ENCODE results near the gene NQO2. TPM values are rescaled to one million over a fixed set of nuclear protein-coding genes. Genes with fewer than 3 reads are reported as not detected.

NQO2 gene
- total and polyA plus RNA-seq, 2 donors (not counting 1 experiment from before 2014, with no cell fraction given): 6.2 to 21.5 TPM

- H3K4me1 ChIP-seq (ENCODE audit: control insufficient read depth in 2 of 2, insufficient read depth in 2 of 2, low read length in 2 of 2): no peaks in the 10 kb centered on the region
- no peak overlapping the region for H2AFZ ChIP-seq (ENCODE audit: insufficient read depth, low read depth, low read length, poor library complexity, severe bottlenecking)
- Mint-ChIP-seq H3K4me1 (no peaks in the 10 kb centered on the region), H3K9me3 (ENCODE audit: insufficient read depth) (peaks cover 10% of the 10 kb centered on the region), H3K4me3 (no peak overlapping the region), H3K27me3 (no peaks in the 10 kb centered on the region), H3K27ac (no peak overlapping the region)
- no peak overlapping the region for H3K27ac ChIP-seq (ENCODE audit: low read length in 2 of 2)
- H3K4me3 ChIP-seq (ENCODE audit: control extremely low read depth in 1 of 5, extremely low read depth in 1 of 5, insufficient read depth in 1 of 5, low read depth in 2 of 5, low read length in 4 of 5): no peak overlapping the region
- no peak overlapping the region for H3K4me2 ChIP-seq (replicated peaks; ENCODE audit: low read depth, low read length, poor library complexity, severe bottlenecking)
- DNase-seq (no peak), ATAC-seq (ENCODE audit: low read depth) (no peak)
- WGBS (ENCODE audit: insufficient coverage): 96% methylated on average over 10 of the region's 10 CpGs
- ChIA-PET CTCF (interaction anchor here (0.6 to 1.7 kb wide), 2 partner anchors 13 to 999 kb away, joined by 3 to 4 read pairs; no protein-coding TSS in a partner anchor), POLR2A (interaction anchor here (1.0 kb wide), 1 partner anchor 12 kb away, joined by 3 read pairs; no protein-coding TSS in a partner anchor)
- peaks cover 0 to 11% of the 10 kb centered on the region in 2 experiments for H3K36me3 ChIP-seq (replicated peaks in 1 of 2; ENCODE audit: control extremely low read depth in 1 of 2, control insufficient read depth in 1 of 2, extremely low read depth in 1 of 2, insufficient read depth in 2 of 2, low read length in 1 of 2)
- H3K9me3 ChIP-seq (ENCODE audit: control extremely low read depth in 1 of 3, control insufficient read depth in 2 of 3, insufficient read depth in 1 of 3, low read length in 2 of 3): peaks cover 2 to 21% (median 13%) of the 10 kb centered on the region in 3 donors
- H3K27me3 ChIP-seq (replicated peaks in 1 of 4; ENCODE audit: control extremely low read depth in 1 of 4, control insufficient read depth in 3 of 4, insufficient read depth in 4 of 4, low read length in 3 of 4): no peaks in the 10 kb centered on the region
- no peaks in the 10 kb centered on the region for H4K20me1 ChIP-seq (ENCODE audit: control insufficient read depth, insufficient read depth, low read length, poor library complexity, severe bottlenecking)
- H3K79me2 ChIP-seq (ENCODE audit: control insufficient read depth, insufficient read depth, low read length): no peaks in the 10 kb centered on the region
- intact Hi-C loops (cut with micrococcal nuclease): no loop called here
- no peak overlapping the region for H3K9ac ChIP-seq (ENCODE audit: low read length)
- TF ChIP-seq EZH2 (IDR thresholded peaks at IDR 0.05; ENCODE audit: borderline replicate concordance, insufficient read depth, low read depth, low read length, poor library complexity, severe bottlenecking): no peak
- TF ChIP-seq, protein P1, sequence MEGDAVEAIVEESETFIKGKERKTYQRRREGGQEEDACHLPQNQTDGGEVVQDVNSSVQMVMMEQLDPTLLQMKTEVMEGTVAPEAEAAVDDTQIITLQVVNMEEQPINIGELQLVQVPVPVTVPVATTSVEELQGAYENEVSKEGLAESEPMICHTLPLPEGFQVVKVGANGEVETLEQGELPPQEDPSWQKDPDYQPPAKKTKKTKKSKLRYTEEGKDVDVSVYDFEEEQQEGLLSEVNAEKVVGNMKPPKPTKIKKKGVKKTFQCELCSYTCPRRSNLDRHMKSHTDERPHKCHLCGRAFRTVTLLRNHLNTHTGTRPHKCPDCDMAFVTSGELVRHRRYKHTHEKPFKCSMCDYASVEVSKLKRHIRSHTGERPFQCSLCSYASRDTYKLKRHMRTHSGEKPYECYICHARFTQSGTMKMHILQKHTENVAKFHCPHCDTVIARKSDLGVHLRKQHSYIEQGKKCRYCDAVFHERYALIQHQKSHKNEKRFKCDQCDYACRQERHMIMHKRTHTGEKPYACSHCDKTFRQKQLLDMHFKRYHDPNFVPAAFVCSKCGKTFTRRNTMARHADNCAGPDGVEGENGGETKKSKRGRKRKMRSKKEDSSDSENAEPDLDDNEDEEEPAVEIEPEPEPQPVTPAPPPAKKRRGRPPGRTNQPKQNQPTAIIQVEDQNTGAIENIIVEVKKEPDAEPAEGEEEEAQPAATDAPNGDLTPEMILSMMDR (IDR thresholded peaks at IDR 0.05): no peak
Observed at GRCh38 chr6:3015144-3015543, 15.4 kb downstream of the NQO2 start.

- Histone ChIP-seq H3K27me3 (replicated peaks in 1 of 4; ENCODE audit: control extremely low read depth in 1 of 4, control insufficient read depth in 3 of 4, insufficient read depth in 4 of 4, low read length in 3 of 4) (no peaks in the 10 kb centered on the region), H4K20me1 (ENCODE audit: control insufficient read depth, insufficient read depth, low read length, poor library complexity, severe bottlenecking) (no peaks in the 10 kb centered on the region), H3K36me3 (replicated peaks in 1 of 2; ENCODE audit: control extremely low read depth in 1 of 2, control insufficient read depth in 1 of 2, extremely low read depth in 1 of 2, insufficient read depth in 2 of 2, low read length in 1 of 2) (peaks cover 0 to 6% of the 10 kb centered on the region in 2 experiments), H3K79me2 (ENCODE audit: control insufficient read depth, insufficient read depth, low read length) (no peaks in the 10 kb centered on the region), H3K4me2 (replicated peaks; ENCODE audit: low read depth, low read length, poor library complexity, severe bottlenecking) (no peak overlapping the region), H3K27ac (ENCODE audit: low read length in 2 of 2) (no peak overlapping the region), H2AFZ (ENCODE audit: insufficient read depth, low read depth, low read length, poor library complexity, severe bottlenecking) (no peak overlapping the region), H3K4me1 (ENCODE audit: control insufficient read depth in 2 of 2, insufficient read depth in 2 of 2, low read length in 2 of 2) (no peaks in the 10 kb centered on the region), H3K9ac (ENCODE audit: low read length) (no peak overlapping the region), H3K9me3 (ENCODE audit: control extremely low read depth in 1 of 3, control insufficient read depth in 2 of 3, insufficient read depth in 1 of 3, low read length in 2 of 3) (peaks cover 2 to 8% (median 5%) of the 10 kb centered on the region in 3 donors), H3K4me3 (ENCODE audit: control extremely low read depth in 1 of 5, extremely low read depth in 1 of 5, insufficient read depth in 1 of 5, low read depth in 2 of 5, low read length in 4 of 5) (no peak overlapping the region)
- ATAC-seq (ENCODE audit: low read depth): no peak
- intact Hi-C loops (cut with micrococcal nuclease): no loop called here
- Mint-ChIP-seq H3K27me3 (no peaks in the 10 kb centered on the region), H3K9me3 (ENCODE audit: insufficient read depth) (peaks cover 6% of the 10 kb centered on the region), H3K4me1 (no peaks in the 10 kb centered on the region), H3K4me3 (no peak overlapping the region), H3K27ac (no peak overlapping the region)
- no peak for DNase-seq
- ChIA-PET CTCF (interaction anchor here (1.7 kb wide), 1 partner anchor 15 kb away, joined by 4 read pairs; no protein-coding TSS in a partner anchor), POLR2A (no interaction called here)
- TF ChIP-seq EZH2 (IDR thresholded peaks at IDR 0.05; ENCODE audit: borderline replicate concordance, insufficient read depth, low read depth, low read length, poor library complexity, severe bottlenecking): no peak
- TF ChIP-seq, protein P1 (IDR thresholded peaks at IDR 0.05): no peak
- WGBS (ENCODE audit: insufficient coverage): 98% methylated on average over 13 of the region's 17 CpGs
Observed at GRCh38 chr6:3016473-3017280, 17.0 kb downstream of the NQO2 start.
